Activated B cell treated with CpG ODN at 0.5 μM for 24 hours (primary cell): ENCODE data around the gene ZNF277. TPM values are rescaled to one million over a fixed set of nuclear protein-coding genes. Genes with fewer than 3 reads are reported as not detected.

Experiments
- ATAC-seq: fragments of 200-7000 bp; cut with Tn5 transposase; one replicate; pipeline ENCODE4 v1.10.0; 2021; ENCODE audit warnings: low read depth, mild to moderate bottlenecking, moderate library complexity
- CTCF ChIA-PET: fragments of 350-600 bp; sonication (Branson Sonifier 250); formaldehyde crosslinking; loops from one replicate; lab custom pipeline; 2021; ENCODE audit warnings: antibody characterized with exemption; lab: Charles Lee
- POLR2A ChIA-PET: fragments of 350-600 bp; sonication (Branson Sonifier 250); formaldehyde crosslinking; loops from one replicate; lab custom pipeline; 2021; ENCODE audit warnings: antibody characterized with exemption; lab: Charles Lee
- DNase-seq: peaks from one replicate; pipeline ENCODE4 v3.0.0; 2022
- H3K27ac Mint-ChIP-seq: one replicate; pipeline ENCODE4 v1.8.0; 2020; ENCODE audit warnings: mixed read lengths
- H3K27me3 Mint-ChIP-seq: one replicate; pipeline ENCODE4 v1.8.0; 2021; ENCODE audit warnings: mixed read lengths
- H3K36me3 Mint-ChIP-seq: one replicate; pipeline ENCODE4 v1.8.0; 2021; ENCODE audit warnings: low read depth, mixed read lengths
- H3K4me1 Mint-ChIP-seq: one replicate; pipeline ENCODE4 v1.8.0; 2021; ENCODE audit warnings: mixed read lengths
- H3K4me3 Mint-ChIP-seq: one replicate; pipeline ENCODE4 v1.8.0; 2020; ENCODE audit warnings: mild to moderate bottlenecking, mixed read lengths
- H3K9me3 Mint-ChIP-seq: one replicate; pipeline ENCODE4 v1.8.0; 2020; ENCODE audit warnings: mixed read lengths
- intact Hi-C: fragments of 100-400 bp; cut with micrococcal nuclease; formaldehyde crosslinking; loops from one replicate; pipeline ENCODE4 v1.15.1; 2024
- total RNA-seq: library from RNA; stranded (reverse); gene quantifications from 2 replicates; pipeline ENCODE4 v1.2.3, GENCODE V29; 2022
- TF ChIP-seq, protein P1 (sequence below): fragments of 200-600 bp; IDR thresholded peaks from one replicate; pipeline ENCODE4 v1.8.0; 2022; ENCODE audit warnings: antibody characterized with exemption, mild to moderate bottlenecking

Gene ZNF277
- total RNA-seq, 1 donor from 2014 or later: 12.6 TPM

DNA sequence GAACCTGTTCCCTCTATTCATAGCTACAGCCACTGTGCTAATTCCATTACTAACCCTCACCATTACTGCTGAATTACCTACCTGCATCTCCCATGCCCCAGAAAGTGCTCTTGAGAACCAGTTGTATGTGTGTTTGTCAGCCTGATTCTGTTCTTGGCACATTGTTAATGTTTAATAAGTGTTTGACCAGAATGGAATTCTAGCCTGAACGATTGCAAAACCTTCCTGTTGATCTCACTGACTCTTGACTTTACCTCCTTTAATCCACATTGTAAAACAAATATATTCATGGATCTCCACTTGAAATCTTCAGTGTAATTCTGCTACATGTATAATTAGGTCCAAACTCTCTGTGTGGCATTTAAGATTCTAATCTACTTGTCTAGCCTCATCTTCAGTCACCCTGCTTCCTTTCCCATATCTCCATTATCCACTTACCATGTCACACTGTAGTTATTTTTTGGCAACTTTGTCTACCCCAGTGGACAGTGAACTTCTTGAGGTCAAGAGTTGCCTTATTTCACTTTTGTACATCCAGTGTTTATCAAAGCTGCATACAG lies 4.9 kb downstream of the ZNF277 start:
- peaks cover 26% of the 10 kb centered on the region for H3K4me1 Mint-ChIP-seq
- TF ChIP-seq, protein P1, sequence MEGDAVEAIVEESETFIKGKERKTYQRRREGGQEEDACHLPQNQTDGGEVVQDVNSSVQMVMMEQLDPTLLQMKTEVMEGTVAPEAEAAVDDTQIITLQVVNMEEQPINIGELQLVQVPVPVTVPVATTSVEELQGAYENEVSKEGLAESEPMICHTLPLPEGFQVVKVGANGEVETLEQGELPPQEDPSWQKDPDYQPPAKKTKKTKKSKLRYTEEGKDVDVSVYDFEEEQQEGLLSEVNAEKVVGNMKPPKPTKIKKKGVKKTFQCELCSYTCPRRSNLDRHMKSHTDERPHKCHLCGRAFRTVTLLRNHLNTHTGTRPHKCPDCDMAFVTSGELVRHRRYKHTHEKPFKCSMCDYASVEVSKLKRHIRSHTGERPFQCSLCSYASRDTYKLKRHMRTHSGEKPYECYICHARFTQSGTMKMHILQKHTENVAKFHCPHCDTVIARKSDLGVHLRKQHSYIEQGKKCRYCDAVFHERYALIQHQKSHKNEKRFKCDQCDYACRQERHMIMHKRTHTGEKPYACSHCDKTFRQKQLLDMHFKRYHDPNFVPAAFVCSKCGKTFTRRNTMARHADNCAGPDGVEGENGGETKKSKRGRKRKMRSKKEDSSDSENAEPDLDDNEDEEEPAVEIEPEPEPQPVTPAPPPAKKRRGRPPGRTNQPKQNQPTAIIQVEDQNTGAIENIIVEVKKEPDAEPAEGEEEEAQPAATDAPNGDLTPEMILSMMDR: no peak
- intact Hi-C loops: no loop called here
- H3K4me3 Mint-ChIP-seq: no peak overlapping the region
- no peak overlapping the region for H3K27ac Mint-ChIP-seq
- CTCF ChIA-PET: no interaction called here
- DNase-seq (no peak), ATAC-seq (no peak)
- POLR2A ChIA-PET: no interaction called here
- H3K36me3 Mint-ChIP-seq: peaks cover 6% of the 10 kb centered on the region
- H3K27me3 Mint-ChIP-seq: no peaks in the 10 kb centered on the region
- no peaks in the 10 kb centered on the region for H3K9me3 Mint-ChIP-seq

DNA sequence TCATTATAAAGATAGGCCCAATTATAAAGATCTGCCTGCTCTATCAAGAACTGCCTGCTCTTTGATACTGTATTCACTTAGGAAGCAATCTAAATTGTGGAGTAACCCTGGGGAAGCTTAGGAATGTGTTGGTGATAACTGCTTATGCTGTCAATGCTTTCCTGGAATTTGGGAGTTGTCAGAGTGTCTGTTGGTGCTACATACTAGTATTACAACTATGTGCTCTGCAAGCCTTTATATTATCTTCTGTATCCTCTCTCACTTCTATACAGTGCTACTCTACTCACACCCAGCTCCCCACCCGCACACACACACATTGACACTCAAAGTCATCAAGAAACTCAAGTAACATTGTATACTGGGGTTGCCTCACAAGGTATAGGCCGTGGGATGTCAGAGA lies 6.1 kb downstream of the ZNF277 start:
- ATAC-seq (no peak), DNase-seq (no peak)
- H3K9me3 Mint-ChIP-seq: no peaks in the 10 kb centered on the region
- H3K27me3 Mint-ChIP-seq: no peaks in the 10 kb centered on the region
- intact Hi-C loops: no loop called here
- CTCF ChIA-PET: no interaction called here
- H3K27ac Mint-ChIP-seq: no peak overlapping the region
- no peak overlapping the region for H3K4me3 Mint-ChIP-seq
- H3K36me3 Mint-ChIP-seq: no peaks in the 10 kb centered on the region
- POLR2A ChIA-PET: no interaction called here
- peaks cover 15% of the 10 kb centered on the region for H3K4me1 Mint-ChIP-seq
- TF ChIP-seq, protein P1: no peak

DNA sequence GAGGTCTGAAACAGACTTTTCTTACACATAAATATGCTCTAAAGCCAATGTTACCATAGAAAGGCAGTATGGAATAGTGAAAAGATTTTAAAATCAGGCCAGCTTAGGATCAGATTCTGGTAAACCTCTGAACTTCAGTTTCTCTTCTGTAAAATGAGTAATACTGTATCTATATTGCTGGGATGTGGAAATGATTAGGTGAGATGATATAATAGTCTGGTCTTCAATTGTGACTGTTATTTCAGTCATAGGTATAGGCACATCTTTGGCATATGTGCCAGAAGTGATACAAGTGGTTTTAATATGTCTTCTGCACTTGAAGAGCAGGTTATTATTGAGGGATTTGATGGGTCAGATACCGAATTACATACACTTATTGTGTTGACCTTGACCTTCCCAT lies 7.2 kb downstream of the ZNF277 start:
- Mint-ChIP-seq H3K27me3 (no peaks in the 10 kb centered on the region), H3K9me3 (no peaks in the 10 kb centered on the region), H3K4me1 (peaks cover 12% of the 10 kb centered on the region), H3K4me3 (no peak overlapping the region), H3K36me3 (no peaks in the 10 kb centered on the region), H3K27ac (no peak overlapping the region)
- intact Hi-C loops: no loop called here
- no peak for ATAC-seq
- POLR2A ChIA-PET: no interaction called here
- TF ChIP-seq, protein P1: no peak
- CTCF ChIA-PET: no interaction called here
- DNase-seq: no peak

DNA sequence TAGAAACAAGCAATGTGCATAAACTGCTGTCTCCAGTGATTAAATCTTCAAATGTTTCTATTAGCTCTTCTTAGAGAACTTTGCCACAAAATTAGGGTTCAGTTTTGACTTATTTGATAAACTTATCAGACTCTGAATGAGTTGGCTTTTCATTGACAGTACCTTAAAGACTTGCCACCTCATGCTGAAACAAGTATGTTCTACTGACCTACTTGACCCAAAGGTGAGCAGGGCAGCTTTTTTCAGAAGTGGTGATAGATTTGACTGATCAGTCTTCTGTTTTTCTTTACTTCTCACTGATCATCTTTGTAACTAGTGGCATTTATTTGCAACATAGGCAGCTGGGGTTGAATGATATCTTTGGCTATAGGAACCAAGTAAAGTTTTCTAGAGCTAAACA lies 7.8 kb downstream of the ZNF277 start:
- TF ChIP-seq, protein P1: no peak
- Mint-ChIP-seq H3K27me3 (no peaks in the 10 kb centered on the region), H3K4me1 (peaks cover 8% of the 10 kb centered on the region), H3K36me3 (no peaks in the 10 kb centered on the region), H3K4me3 (no peak overlapping the region), H3K27ac (no peak overlapping the region), H3K9me3 (no peaks in the 10 kb centered on the region)
- CTCF ChIA-PET: no interaction called here
- intact Hi-C loops: no loop called here
- DNase-seq (no peak), ATAC-seq (no peak)
- POLR2A ChIA-PET: no interaction called here

DNA sequence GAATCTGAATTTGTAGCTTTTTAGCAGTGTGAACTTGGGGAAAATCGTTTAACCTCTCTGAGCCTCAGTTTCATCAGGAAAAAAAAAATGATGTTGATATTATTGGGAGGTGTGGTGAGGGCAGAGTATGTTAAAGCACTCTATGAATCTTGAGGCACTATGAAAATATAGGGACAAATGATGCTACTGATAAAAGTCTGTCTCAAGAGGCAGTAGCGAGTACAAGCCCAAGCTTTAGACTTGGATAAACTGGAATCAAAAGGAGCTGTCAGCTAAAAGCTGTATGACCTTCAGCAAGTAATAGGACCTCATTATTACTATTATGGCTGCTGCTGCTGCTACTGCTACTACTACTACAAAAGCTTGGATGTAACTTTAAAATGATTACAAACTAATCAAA lies 8.4 kb downstream of the ZNF277 start:
- ChIA-PET POLR2A (no interaction called here), CTCF (no interaction called here)
- H3K9me3 Mint-ChIP-seq: no peaks in the 10 kb centered on the region
- H3K27me3 Mint-ChIP-seq: no peaks in the 10 kb centered on the region
- ATAC-seq: no peak
- H3K36me3 Mint-ChIP-seq: no peaks in the 10 kb centered on the region
- TF ChIP-seq, protein P1: no peak
- H3K4me3 Mint-ChIP-seq: no peak overlapping the region
- H3K27ac Mint-ChIP-seq: no peak overlapping the region
- H3K4me1 Mint-ChIP-seq: peaks cover 8% of the 10 kb centered on the region
- no peak for DNase-seq
- intact Hi-C loops: no loop called here
